PC-9 (cell line): ENCODE results near the gene DMRTA2. TPM values are rescaled to one million over a fixed set of nuclear protein-coding genes. Genes with fewer than 3 reads are reported as not detected.

ENCODE experiments used
- BruUV-seq: library from RNA; stranded (reverse); fragments of 400-500 nt; replicated peaks from 2 replicates; lab custom pipeline; 2021; lab: Mats Ljungman, UMichigan
- CTCF ChIA-PET: fragments of 300-600 bp; sonication (Branson Sonifier 250); formaldehyde crosslinking; loops from one replicate; lab custom pipeline; 2022; ENCODE audit warnings: antibody characterized with exemption; lab: Charles Lee
- POLR2A ChIA-PET: fragments of 300-600 bp; sonication (Branson Sonifier 250); formaldehyde crosslinking; loops from one replicate; lab custom pipeline; 2022; ENCODE audit warnings: antibody characterized with exemption; ENCODE audit not compliant: unreplicated experiment; lab: Charles Lee
- DNase-seq, 2 experiments: peaks; one replicate each; pipeline versions ENCODE4 v3.0.0 to v3.0.0-alpha.2; 2015 to 2022; ENCODE audit warnings: mixed read lengths in 1 of 2
- H2AFZ ChIP-seq: fragments of 200-600 bp; sonication (generic); 2 replicates; pipeline ENCODE4 v1.8.1; 2017; ENCODE audit warnings: antibody characterized with exemption
- H3F3A ChIP-seq: fragments of 200-600 bp; sonication (generic); 2 replicates; pipeline ENCODE4 v1.8.1; 2017; ENCODE audit warnings: antibody characterized with exemption, mild to moderate bottlenecking, low read depth; ENCODE audit not compliant: insufficient read depth
- H3K27ac ChIP-seq: fragments of 200-600 bp; sonication (generic); 2 replicates; pipeline ENCODE4 v1.6.1; 2016; ENCODE audit warnings: mixed run types
- H3K27me3 ChIP-seq: fragments of 200-600 bp; sonication (generic); 2 replicates; pipeline ENCODE4 v1.6.1; 2016; ENCODE audit warnings: low read depth, mixed run types; ENCODE audit not compliant: insufficient read depth
- H3K36me3 ChIP-seq: fragments of 200-600 bp; sonication (generic); 2 replicates; pipeline ENCODE4 v1.6.1; 2016; ENCODE audit warnings: low read depth, mixed run types
- H3K4me1 ChIP-seq: fragments of 200-600 bp; sonication (generic); replicated peaks from 2 replicates; pipeline ENCODE4 v1.6.1; 2016; ENCODE audit warnings: mixed run types; ENCODE audit not compliant: insufficient read depth
- H3K4me2 ChIP-seq: fragments of 200-600 bp; sonication (generic); 2 replicates; pipeline ENCODE4 v1.6.1; 2017; ENCODE audit warnings: mixed run types
- H3K4me3 ChIP-seq: fragments of 200-600 bp; sonication (generic); 2 replicates; pipeline ENCODE4 v1.6.1; 2016; ENCODE audit warnings: mixed run types
- H3K79me2 ChIP-seq: fragments of 200-600 bp; sonication (generic); 2 replicates; pipeline ENCODE4 v1.6.1; 2017; ENCODE audit warnings: low read depth, mixed run types
- H3K9me2 ChIP-seq: fragments of 200-600 bp; sonication (generic); 2 replicates; pipeline ENCODE4 v1.8.1; 2017; ENCODE audit warnings: mild to moderate bottlenecking; ENCODE audit not compliant: insufficient read depth
- H3K9me3 ChIP-seq: fragments of 200-600 bp; sonication (generic); 2 replicates; pipeline ENCODE4 v1.8.1; 2016; ENCODE audit warnings: low read depth; ENCODE audit not compliant: insufficient read depth
- H4K20me1 ChIP-seq: fragments of 200-600 bp; sonication (generic); 2 replicates; pipeline ENCODE4 v1.8.1; 2017; ENCODE audit not compliant: insufficient read depth
- CTCF ChIP-seq: fragments of 200-600 bp; sonication (generic); conservative IDR thresholded peaks from 2 replicates; pipeline ENCODE4 v1.6.1; 2017; ENCODE audit warnings: mixed run types, antibody characterized with exemption, mild to moderate bottlenecking, moderate library complexity
- EZH2 ChIP-seq: fragments of 200-600 bp; sonication (generic); IDR thresholded peaks from 2 replicates; pipeline ENCODE4 v1.8.0; 2017; ENCODE audit warnings: antibody characterized with exemption, low read depth
- intact Hi-C: fragments of 100-400 bp; cut with micrococcal nuclease; formaldehyde crosslinking; loops from one replicate; pipeline ENCODE4 v1.10.0; 2022; ENCODE audit not compliant: unreplicated experiment
- total RNA-seq: library from RNA; stranded (reverse); gene quantifications from 2 replicates; pipeline ENCODE4 v1.2.3, GENCODE V29; 2021

The DMRTA2 gene
- total RNA-seq, 1 experiment from 2014 or later = not detected

- Histone ChIP-seq H4K20me1 (no peaks in the 10 kb centered on the region), H3K4me1 (no peaks in the 10 kb centered on the region), H3K4me2 (no peak overlapping the region), H3K79me2 (no peaks in the 10 kb centered on the region), H3K4me3 (no peak overlapping the region), H3K27ac (no peak overlapping the region), H3K27me3 (no peaks in the 10 kb centered on the region), H2AFZ (no peak overlapping the region), H3F3A (no peaks in the 10 kb centered on the region), H3K9me3 (no peaks in the 10 kb centered on the region), H3K9me2 (no peaks in the 10 kb centered on the region), H3K36me3 (no peaks in the 10 kb centered on the region)
- DNase-seq = no peak
- TF ChIP-seq CTCF (no peak), EZH2 (no peak)
- ChIA-PET POLR2A (interaction anchor here (0.6 kb wide), 1 partner anchor 251 kb away, joined by 5 read pairs; no protein-coding TSS in a partner anchor), CTCF (no interaction called here)
- intact Hi-C loops = no loop called here
- BruUV-seq = no TSS peak
These were observed 29.5 kb upstream of the DMRTA2 start for GRCh38 chr1:50452700-50453099.

- no peak for TF ChIP-seq EZH2
- H3K9me3 ChIP-seq = no peaks in the 10 kb centered on the region
These were observed 27.8 kb upstream of the DMRTA2 start for GRCh38 chr1:50450861-50451653.

GRCh38 chr1:50447961-50448360 is 24.7 kb upstream of the DMRTA2 start:
- no peaks in the 10 kb centered on the region for H3K9me3 ChIP-seq
- no peak overlapping the region for H3K4me3 ChIP-seq
- DNase-seq = no peak
- no peaks in the 10 kb centered on the region for H3K9me2 ChIP-seq
- CTCF ChIA-PET = no interaction called here
- TF ChIP-seq CTCF = no peak
- no peaks in the 10 kb centered on the region for H3K36me3 ChIP-seq
- no peaks in the 10 kb centered on the region for H3K79me2 ChIP-seq
- no peaks in the 10 kb centered on the region for H3K4me1 ChIP-seq
- H3K27ac ChIP-seq = no peak overlapping the region
- BruUV-seq = no TSS peak
- no peak overlapping the region for H2AFZ ChIP-seq
- intact Hi-C loops = no loop called here
- H3K27me3 ChIP-seq = no peaks in the 10 kb centered on the region
- POLR2A ChIA-PET = no interaction called here
- H3F3A ChIP-seq = no peaks in the 10 kb centered on the region
- no peak overlapping the region for H3K4me2 ChIP-seq
- H4K20me1 ChIP-seq = no peaks in the 10 kb centered on the region

More at GRCh38 chr1:50450861-50451653, 27.8 kb upstream of the DMRTA2 start:
- H2AFZ ChIP-seq = no peak overlapping the region
- H3K4me2 ChIP-seq = no peak overlapping the region
- DNase-seq = no peak
- no peaks in the 10 kb centered on the region for H3K79me2 ChIP-seq
- no peaks in the 10 kb centered on the region for H3K4me1 ChIP-seq
- H3K9me2 ChIP-seq = no peaks in the 10 kb centered on the region
- no peaks in the 10 kb centered on the region for H3K36me3 ChIP-seq
- no peak overlapping the region for H3K4me3 ChIP-seq
- intact Hi-C loops = no loop called here
- ChIA-PET CTCF (no interaction called here), POLR2A (no interaction called here)
- no peak overlapping the region for H3K27ac ChIP-seq
- H3F3A ChIP-seq = no peaks in the 10 kb centered on the region
- H3K27me3 ChIP-seq = no peaks in the 10 kb centered on the region
- no peaks in the 10 kb centered on the region for H4K20me1 ChIP-seq
- BruUV-seq = no TSS peak
